Left ventricle myocardium inferior (tissue), 1 donor: Measurements from ENCODE around the gene LRIG1. TPM values are rescaled to one million over a fixed set of nuclear protein-coding genes. Genes with fewer than 3 reads are reported as not detected.

Source experiments
- DNase-seq: peaks from one replicate; pipeline ENCODE4 v3.0.0-alpha.2; 2020
- H3K27ac ChIP-seq: fragments of 200-600 bp; replicated peaks from 2 replicates; pipeline ENCODE4 v1.8.0; 2021
- H3K27me3 ChIP-seq: fragments of 200-600 bp; 2 replicates; pipeline ENCODE4 v1.8.0; 2021; ENCODE audit warnings: low read depth
- H3K36me3 ChIP-seq: fragments of 200-600 bp; 2 replicates; pipeline ENCODE4 v1.8.0; 2021
- H3K4me1 ChIP-seq: fragments of 200-600 bp; 2 replicates; pipeline ENCODE4 v1.8.0; 2021
- H3K4me3 ChIP-seq: fragments of 200-600 bp; 2 replicates; pipeline ENCODE4 v1.8.0; 2021; ENCODE audit warnings: mild to moderate bottlenecking, moderate library complexity
- H3K9me3 ChIP-seq: fragments of 200-600 bp; replicated peaks from 2 replicates; pipeline ENCODE4 v1.8.0; 2021
- CTCF ChIP-seq: fragments of 200-600 bp; IDR thresholded peaks from 2 replicates; pipeline ENCODE4 v1.8.0; 2021; ENCODE audit warnings: antibody characterized with exemption, mild to moderate bottlenecking, borderline replicate concordance
- intact Hi-C: fragments of 100-400 bp; cut with micrococcal nuclease; formaldehyde crosslinking; loops from one replicate; pipeline ENCODE4 v1.11.0; 2022
- total RNA-seq: library from RNA; stranded (reverse); fragmentation: NEBNext Ultra II Directional; extraction: Animal tissue kit (Norgen Biotek cat#: 25700); gene quantifications from one replicate; pipeline ENCODE4 v1.2.1, GENCODE V29; 2021
- donor health status: DM: no; HTN: yes; CAD: no; lungs with severe emphysema.

LRIG1 gene
- total RNA-seq, 1 donor from 2014 or later = 137 TPM

GRCh38 chr3:66486202-66486601 lies 14.6 kb downstream of the LRIG1 start:
- Histone ChIP-seq H3K4me3 (no peak overlapping the region), H3K9me3 (no peaks in the 10 kb centered on the region), H3K4me1 (peaks cover 89% of the 10 kb centered on the region), H3K36me3 (no peaks in the 10 kb centered on the region), H3K27me3 (no peaks in the 10 kb centered on the region), H3K27ac (peak overlapping the region; percentile 91)
- intact Hi-C loops = no loop called here
- no peak for DNase-seq
- no peak for TF ChIP-seq CTCF

- no peaks in the 10 kb centered on the region for H3K36me3 ChIP-seq
- no peaks in the 10 kb centered on the region for H3K9me3 ChIP-seq
- no peak for TF ChIP-seq CTCF
- H3K4me3 ChIP-seq = peak overlapping the region; percentile 8
- peak overlapping the region; percentile 91 for H3K27ac ChIP-seq
- H3K27me3 ChIP-seq = no peaks in the 10 kb centered on the region
- intact Hi-C loops = no loop called here
- DNase-seq = no peak
- peaks cover 89% of the 10 kb centered on the region for H3K4me1 ChIP-seq
Measured at GRCh38 chr3:66485291-66485968, 15.4 kb downstream of the LRIG1 start.

GRCh38 chr3:66484106-66484844 lies 16.5 kb downstream of the LRIG1 start:
- H3K4me3 ChIP-seq = peak overlapping the region; percentile 24

GRCh38 chr3:66483409-66483906 lies 17.4 kb downstream of the LRIG1 start:
- H3K27ac ChIP-seq = peak overlapping the region; percentile 91
- peaks cover 98% of the 10 kb centered on the region for H3K4me1 ChIP-seq
- no peaks in the 10 kb centered on the region for H3K9me3 ChIP-seq
- H3K4me3 ChIP-seq = peak overlapping the region; percentile 24
- TF ChIP-seq CTCF = no peak
- intact Hi-C loops = no loop called here
- H3K36me3 ChIP-seq = no peaks in the 10 kb centered on the region
- peak; percentile 61 for DNase-seq
- no peaks in the 10 kb centered on the region for H3K27me3 ChIP-seq

More at GRCh38 chr3:66484106-66484844, 16.5 kb downstream of the LRIG1 start:
- peaks cover 90% of the 10 kb centered on the region for H3K4me1 ChIP-seq
- H3K36me3 ChIP-seq = no peaks in the 10 kb centered on the region
- no peaks in the 10 kb centered on the region for H3K27me3 ChIP-seq
- DNase-seq = no peak
- peak overlapping the region; percentile 91 for H3K27ac ChIP-seq
- H3K9me3 ChIP-seq = no peaks in the 10 kb centered on the region
- no peak for TF ChIP-seq CTCF
- intact Hi-C loops = no loop called here

GRCh38 chr3:66483006-66483405 lies 17.8 kb downstream of the LRIG1 start:
- H3K4me1 ChIP-seq = peaks cover 98% of the 10 kb centered on the region
- no peaks in the 10 kb centered on the region for H3K27me3 ChIP-seq
- intact Hi-C loops = no loop called here
- H3K36me3 ChIP-seq = no peaks in the 10 kb centered on the region
- peak overlapping the region; percentile 24 for H3K4me3 ChIP-seq
- no peaks in the 10 kb centered on the region for H3K9me3 ChIP-seq
- H3K27ac ChIP-seq = peak overlapping the region; percentile 91
- TF ChIP-seq CTCF = no peak
- peak; percentile 81 for DNase-seq
